NCI-H2196 treated with DMSO at 0.1 percent for 48 hours (cell line): ENCODE data around the gene JMJD1C.
"Not testable (repeated sequence)": the region's sequence is repeated elsewhere in the genome, so short reads cannot be mapped to it uniquely, and the experiment has no call there.

ENCODE experiments used
- DNase-seq: peaks from one replicate; lab custom pipeline; 2025; ENCODE audit not compliant: unreplicated experiment; lab: John Stamatoyannopoulos, UW

The JMJD1C gene

DNA sequence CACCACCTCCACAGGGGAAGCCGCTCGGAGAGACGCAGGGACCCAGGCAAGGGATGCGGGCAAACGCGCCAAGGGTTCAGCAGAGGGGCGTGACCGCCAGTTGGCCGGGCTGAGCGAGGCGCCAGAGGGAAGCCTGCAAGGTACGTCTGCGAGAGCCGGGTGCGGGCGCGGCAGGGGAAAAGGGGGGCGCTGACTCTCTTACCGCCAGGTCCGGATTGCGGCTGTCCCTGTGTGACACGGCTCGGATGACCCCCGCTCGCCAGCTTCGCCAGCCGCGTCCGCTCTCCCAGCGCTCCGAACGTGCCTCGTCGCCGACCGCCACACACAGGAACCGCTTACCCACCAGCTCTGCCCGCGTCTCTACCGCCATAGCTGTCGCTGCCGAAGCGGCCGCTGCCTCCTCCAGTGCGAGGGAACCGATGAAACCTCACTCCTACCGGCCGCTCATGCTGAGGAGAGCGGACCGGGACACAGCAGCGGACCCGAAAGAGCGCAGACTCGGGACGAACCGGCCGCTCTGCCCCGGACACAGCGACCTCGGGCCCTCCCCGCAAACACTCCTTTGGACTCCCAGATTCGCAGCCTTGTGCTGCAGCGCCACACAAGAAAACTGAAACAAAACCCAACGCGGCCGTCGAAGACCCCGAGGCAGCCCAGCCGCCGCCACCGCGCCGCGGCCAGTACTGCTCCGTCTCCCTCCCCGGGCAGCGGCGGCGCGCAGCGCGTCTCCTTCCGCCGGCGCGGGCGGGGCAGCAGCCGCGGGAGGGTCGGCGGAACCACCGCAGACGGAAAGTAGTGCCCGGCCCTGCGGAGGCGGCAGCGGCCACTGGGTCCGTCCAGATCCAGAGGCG, at the start of gene JMJD1C:
TSS of gene JMJD1C (minus strand) at position 685 of the 851 bp plus-strand sequence. CDS start at position 370, 315 bp downstream.
- DNase-seq = no peak

DNA sequence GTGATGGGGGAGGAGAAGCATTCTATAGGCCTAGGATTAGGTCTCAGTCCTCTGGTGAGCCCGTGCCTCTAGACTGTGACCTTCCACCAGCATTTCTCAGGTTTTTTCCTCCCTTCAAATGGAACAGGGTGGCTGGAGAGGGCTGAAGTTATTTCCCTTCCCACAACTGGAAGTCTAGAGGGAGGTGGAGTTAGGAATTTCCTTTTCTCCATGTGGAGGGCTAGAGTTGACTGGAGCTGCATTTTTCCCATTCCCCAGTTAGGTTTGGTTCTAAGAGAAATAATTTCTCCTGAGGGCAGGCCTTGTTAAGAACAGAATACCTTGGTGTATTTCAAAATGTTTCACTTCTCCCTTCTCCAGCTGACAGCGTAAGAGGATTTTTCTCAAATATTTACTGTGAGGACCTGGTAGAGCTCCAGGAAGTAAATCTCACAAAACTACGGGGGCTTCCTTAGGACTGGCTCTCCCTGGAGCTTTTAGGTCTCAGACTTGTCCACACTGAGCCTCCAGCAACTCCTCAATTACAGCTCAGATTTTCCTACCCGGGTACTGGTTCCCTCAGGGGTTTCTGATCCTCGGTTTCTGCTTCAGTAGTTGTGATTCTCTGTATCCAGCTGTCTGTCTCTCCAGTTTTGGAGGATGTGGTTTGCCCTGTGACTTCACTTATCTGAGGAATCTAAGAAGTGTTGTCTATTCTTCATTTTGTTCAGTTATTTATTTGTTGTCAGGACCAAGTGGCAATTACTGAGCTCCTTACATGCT, 49.4 kb upstream of the JMJD1C start:
- no peak for DNase-seq

DNA sequence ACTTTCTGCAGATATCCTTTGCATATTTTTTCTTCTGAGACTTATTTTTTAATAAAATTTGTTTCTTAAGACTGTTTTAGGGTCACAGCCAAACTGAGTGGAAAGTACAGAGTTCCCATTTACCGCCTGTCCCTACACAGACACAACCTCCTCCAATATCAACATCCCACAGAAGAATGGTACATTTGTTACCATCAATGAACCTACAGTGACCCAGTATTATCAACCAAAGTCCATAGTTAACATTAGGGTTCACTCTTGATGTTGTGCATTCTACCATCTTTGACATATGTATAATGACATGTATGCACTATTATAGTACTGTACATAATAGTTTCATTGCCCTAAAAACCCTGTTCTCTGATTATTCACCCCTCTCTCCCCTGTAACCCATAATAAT, 40.8 kb upstream of the JMJD1C start:
- DNase-seq = no peak

DNA sequence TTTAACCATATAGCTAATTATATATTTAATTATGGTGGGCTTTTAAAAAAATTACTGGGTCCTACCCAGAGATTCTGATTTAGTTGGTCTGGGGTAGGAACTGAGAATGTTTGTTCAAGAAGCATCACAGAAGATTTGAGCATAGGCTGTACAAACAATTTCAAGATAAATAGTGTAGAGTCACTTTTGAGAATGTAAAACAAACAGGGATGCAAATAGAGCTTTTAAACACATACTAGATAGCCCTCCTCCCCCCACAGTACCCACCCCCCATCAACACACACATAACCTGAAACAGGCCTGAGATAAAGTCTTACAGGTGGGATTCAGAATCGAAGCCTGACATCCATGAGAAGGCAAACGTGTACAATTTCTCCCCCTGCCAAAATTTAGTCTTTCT, 39.8 kb upstream of the JMJD1C start:
- no peak for DNase-seq

- DNase-seq = peak; percentile 5
Observed at GRCh38 chr10:63504145-63504881, 38.5 kb upstream of the JMJD1C start.

GRCh38 chr10:63503395-63503794, 37.6 kb upstream of the JMJD1C start:
- no peak for DNase-seq

DNA sequence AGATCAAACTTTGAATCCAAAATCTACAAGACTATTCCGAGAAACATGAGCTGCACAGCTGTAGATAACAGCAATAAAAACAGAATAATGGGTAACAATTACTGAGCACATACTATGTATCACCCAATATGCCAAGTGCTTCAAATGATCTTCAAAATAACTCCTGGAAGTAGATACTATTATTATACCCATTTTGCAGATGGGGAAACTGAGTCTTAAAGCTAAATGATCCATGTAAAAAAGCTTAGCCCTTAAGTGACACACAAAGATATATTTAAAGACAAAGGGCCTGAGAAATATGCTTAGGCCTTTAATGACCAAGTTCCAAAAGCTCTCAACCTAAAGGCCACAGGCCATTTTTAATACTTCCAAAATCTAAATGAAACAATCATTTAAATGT, 37.1 kb upstream of the JMJD1C start:
- no peak for DNase-seq

GRCh38 chr10:63501954-63502353, 36.2 kb upstream of the JMJD1C start:
- DNase-seq = no peak

- not testable (repeated sequence) for DNase-seq
Observed at GRCh38 chr10:63500551-63500950, 34.8 kb upstream of the JMJD1C start.

DNA sequence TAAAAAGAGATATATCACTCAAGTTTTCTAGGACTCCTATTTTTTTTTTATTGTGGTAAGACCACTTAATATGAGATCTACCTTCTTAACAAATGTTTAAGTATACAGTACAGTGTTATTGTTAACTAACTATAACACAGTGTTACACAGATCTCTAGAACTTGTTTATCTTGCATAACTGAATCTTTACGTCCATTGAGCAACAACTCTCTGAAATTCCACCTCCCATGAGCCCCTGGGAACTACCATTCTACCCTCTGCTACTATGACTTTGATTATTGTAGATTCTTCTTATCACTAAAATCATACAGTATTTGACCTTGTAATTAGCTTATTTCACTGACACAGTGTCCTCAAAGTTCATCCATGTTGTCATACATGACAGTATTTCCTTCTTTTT, 32.9 kb upstream of the JMJD1C start:
- DNase-seq = no peak

DNA sequence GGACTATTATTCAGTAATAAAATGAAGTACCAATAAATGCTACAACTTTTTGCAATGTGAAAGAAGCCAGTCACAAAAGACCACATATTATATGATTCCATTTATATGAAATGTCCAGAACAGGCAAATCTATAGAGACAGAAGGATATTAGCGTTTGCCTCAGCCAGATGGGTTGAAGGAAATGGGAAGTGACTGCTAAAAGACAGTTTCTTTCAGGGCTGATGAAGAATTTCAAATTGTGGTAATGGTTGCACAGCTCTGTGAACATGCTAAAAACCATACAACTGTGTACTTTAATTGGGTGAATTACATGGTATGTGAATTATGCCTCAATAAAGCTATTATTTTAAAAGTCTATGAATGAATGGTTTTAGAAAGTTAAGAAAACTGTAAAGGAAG, 31.5 kb upstream of the JMJD1C start:
- no peak for DNase-seq

GRCh38 chr10:63496561-63496960, 30.8 kb upstream of the JMJD1C start:
- no peak for DNase-seq

GRCh38 chr10:63494951-63495350, 29.2 kb upstream of the JMJD1C start:
- DNase-seq = no peak

DNA sequence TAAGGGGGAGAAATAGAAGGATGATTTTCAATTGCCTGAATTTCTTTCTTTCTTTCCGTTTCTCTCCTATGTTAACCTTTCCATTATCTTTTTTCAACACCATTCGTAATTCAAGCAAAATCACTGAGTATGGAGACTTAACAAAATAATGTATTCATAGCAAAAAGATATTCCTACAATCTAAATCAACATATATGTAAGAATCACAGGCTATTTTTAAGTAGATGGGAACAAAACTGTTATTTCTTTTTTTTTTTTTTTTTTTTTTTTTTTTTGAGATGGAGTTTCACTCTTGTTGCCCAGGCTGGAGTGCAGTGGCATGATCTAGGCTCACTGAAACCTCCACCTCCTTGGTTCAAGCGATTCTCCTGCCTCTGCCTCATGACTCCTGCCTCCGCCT, 27.2 kb upstream of the JMJD1C start:
- DNase-seq = no peak

GRCh38 chr10:63492317-63492690, 26.5 kb upstream of the JMJD1C start:
- DNase-seq = not testable (repeated sequence)

DNA sequence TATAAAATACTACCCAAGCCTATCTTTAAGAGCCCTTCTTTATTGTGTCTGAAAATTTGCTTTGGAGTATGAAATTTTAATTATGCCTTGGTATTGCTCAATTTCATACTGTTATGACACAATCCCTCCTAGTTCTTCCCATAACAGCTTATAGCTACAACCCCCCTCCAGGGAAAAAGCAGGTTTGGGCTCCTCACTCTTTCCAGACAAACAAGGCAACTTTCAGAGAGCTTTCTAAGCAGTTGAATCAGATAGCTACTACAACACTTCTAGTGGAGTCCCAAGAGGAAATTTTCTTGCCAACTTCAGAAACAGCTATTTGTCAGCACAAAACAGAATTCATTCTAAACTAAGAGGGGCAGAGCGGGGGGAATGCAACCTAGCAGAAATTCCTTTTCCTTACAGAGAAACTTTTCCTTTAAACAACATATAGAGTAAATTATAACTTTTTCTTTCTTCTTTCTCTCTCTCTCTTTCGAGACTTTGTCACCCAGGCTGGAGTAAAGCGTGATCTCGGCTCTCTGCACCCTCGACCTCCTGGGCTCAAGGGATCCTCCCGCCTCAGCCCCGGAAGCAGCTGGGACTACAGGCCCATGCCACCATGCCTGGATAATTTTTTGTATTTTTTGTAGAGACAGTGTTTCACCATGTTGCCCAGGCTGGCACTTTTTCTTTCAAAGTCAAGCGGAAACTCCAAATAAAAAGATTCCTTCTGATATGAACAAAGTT, 26.0 kb upstream of the JMJD1C start:
- DNase-seq = no peak

DNA sequence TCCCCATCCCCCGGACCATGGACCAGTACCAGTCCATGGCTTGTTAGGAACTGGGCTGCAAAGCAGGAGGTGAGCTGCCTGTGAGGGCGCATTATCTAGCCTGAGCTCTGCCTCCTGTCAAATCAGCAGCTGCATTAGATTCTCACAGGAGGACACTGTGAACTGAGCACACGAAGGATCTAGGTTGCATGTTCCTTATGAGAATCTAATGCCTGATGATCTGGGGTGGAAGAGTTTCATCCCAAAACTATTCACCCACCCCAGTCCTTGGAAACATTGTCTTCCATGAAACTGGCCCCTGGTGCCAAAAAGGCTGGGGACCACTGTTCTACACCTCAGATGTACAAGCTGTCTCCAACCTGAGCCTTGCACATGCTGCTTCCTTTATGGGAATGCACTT, 24.1 kb upstream of the JMJD1C start:
- no peak for DNase-seq

DNA sequence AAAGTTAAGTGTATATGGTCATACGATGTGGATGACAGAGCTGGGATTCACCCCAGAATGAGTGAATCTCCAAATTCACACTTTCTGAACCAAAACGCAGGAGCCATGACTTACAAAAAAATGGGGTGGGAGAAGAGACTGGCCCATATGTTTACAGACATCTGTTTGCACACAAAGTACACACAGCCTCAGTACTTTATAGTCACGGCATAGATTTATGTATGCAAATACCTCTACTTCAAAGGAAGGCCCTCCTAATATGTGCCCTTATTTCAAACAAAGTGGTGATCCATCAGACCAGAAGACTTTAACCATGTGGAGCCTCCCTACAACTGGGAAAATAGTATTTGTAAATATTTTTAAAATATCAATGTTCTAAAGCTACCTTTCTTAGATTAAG, 22.2 kb upstream of the JMJD1C start:
- no peak for DNase-seq

- DNase-seq = no peak
Observed at GRCh38 chr10:63483983-63484382, 18.2 kb upstream of the JMJD1C start.

- no peak for DNase-seq
Observed at GRCh38 chr10:63481815-63482421, 16.1 kb upstream of the JMJD1C start.

GRCh38 chr10:63480237-63480636, 14.5 kb upstream of the JMJD1C start:
- no peak for DNase-seq
